Measurements from ENCODE around the gene RBM38. TPM values are rescaled to one million over a fixed set of nuclear protein-coding genes. Genes with fewer than 3 reads are reported as not detected.

Gene RBM38
- total RNA-seq, result 5.2 and 5.7 TPM in 2 replicates

DNA sequence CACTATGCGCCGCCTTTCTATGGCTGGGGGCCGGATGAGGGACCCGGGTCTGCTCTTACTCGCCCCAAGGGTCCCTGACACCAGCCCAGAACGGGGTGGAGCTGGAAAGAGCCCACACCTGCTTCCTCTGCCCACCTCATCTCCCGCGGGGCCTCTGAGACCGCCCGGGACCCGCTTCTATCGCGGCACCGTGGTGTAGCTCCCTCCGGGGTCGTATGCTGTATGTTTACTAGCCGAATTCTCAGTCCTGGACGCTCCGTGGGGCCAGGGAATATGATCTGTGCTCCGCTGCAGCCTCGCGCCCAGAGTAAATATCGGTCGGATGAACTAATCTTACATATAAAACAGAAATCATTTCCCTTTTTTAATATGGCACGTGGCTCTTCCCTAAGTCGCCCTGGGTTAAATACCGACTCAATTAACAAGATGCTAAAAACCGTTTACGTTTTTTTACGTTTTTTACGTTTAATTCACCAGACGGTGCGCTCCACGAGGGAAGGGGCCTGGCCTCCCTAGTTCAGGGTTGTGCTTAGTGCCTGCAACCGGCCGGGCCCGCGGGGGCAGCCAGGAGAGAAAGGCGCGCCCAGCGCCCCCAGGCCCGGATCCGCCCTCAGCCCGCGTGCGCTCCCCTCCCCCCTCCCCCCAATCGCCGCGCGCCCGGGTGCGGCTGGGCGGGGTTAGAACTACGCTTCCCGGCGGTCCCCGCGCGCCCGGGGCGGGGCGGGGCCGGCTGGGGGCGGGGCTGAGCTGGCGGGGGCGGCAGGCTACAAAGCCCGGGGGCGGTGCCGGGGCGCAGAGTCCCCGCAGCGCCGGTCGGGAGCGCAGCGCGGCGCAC is at the start of gene RBM38:
TSS of gene RBM38 (plus strand) at position 793 of the 835 bp plus-strand sequence. CDS start 186 bp downstream, outside the sequence.

DNA sequence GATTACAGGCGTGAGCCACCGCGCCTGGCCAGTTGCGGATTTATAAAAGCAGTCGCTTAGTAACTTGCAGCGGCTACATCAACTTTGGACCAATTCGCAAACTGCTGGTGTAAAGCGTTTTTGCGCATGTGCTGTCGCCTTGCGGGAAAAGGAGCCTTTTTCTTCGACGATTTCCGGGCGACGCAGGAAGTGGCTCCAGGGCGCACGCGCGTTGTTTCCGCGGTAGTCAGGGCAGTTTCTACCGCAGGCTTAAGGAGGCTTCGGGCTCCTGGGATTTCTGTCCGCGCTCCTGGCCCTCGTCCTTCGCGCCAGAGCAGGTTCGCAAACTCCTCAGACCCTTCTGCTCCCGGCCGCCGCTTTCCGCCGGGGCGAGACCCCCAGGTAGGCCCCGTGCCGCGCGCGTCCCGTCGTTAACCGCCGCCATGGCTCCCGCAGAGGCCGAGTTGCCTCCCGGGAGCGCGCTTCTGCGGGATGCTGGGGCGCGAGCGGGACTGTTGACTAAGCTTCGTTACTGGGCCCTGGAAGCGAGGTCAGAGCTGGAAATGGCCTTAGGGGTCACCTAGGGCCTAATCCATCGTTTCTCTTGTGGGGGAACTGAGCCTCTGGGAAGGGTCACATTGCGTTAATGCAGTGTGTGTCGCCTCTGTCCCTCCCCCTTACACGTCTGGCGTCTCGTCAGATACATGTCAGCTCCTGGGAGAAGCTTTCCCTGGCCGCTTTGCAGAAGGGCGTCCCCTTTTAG is 40.0 kb upstream of the RBM38 start, which contains the start of gene RAE1:
TSS of gene RAE1 (plus strand) at position 214 of the 742 bp plus-strand sequence. CDS start 2,784 bp downstream, outside the sequence.

Other genes with a start within 250 kb of the RBM38 start
- not detected in 2 replicates for gene BMP7, start 124.8 kb upstream of the RBM38 start, total RNA-seq
- gene SPO11, start 61.6 kb upstream of the RBM38 start, total RNA-seq, result not detected in 2 replicates
- gene RAE1, start 40.1 kb upstream of the RBM38 start, total RNA-seq, result 37.0 and 45.6 TPM in 2 replicates
- not detected in 2 replicates for gene CTCFL, start 133.7 kb downstream of the RBM38 start, total RNA-seq
- gene PCK1, start 169.7 kb downstream of the RBM38 start, total RNA-seq, result not detected in 2 replicates
- gene ZBP1, start 229.0 kb downstream of the RBM38 start, total RNA-seq, result not detected in 2 replicates